SK-N-SH (cell line): ENCODE measurements around the gene RLN2. TPM values are rescaled to one million over a fixed set of nuclear protein-coding genes. Genes with fewer than 3 reads are reported as not detected.

Experiments used
- CTCF ChIA-PET: fragments of 300-600, 350-600 bp; formaldehyde crosslinking; extraction: SDS; loops from one replicate; lab custom pipeline; 2021; lab: Yijun Ruan, JAX
- POLR2A ChIA-PET: fragments of 350-600 bp; sonication (Branson Sonifier 250); formaldehyde crosslinking; extraction: SDS; loops from one replicate; lab custom pipeline; 2020; ENCODE audit warnings: antibody characterized with exemption, inconsistent platforms; lab: Yijun Ruan, JAX
- DNase-seq: peaks from one replicate; pipeline ENCODE4 v3.0.0; 2012
- H2AFZ ChIP-seq: fragments of 200-600 bp; sonication (generic); 2 replicates; pipeline ENCODE4 v1.8.1; 2016; ENCODE audit warnings: antibody characterized with exemption, mild to moderate bottlenecking, low read depth
- H3F3A ChIP-seq: fragments of 200-600 bp; sonication (generic); replicated peaks from 2 replicates; pipeline ENCODE3; 2016; ENCODE audit warnings: antibody characterized with exemption, mild to moderate bottlenecking; ENCODE audit not compliant: insufficient read depth
- H3K27ac ChIP-seq, 2 experiments: fragments of 200-500 bp in 1 of 2; fragments of 200-600 bp in 1 of 2; sonication (Bioruptor generic) in 1 of 2; sonication (generic), shearing (Covaris generic) in 1 of 2; 2 replicates each; pipeline versions ENCODE4 v1.5.1 to v1.6.1; 2014 to 2016; ENCODE audit warnings: low read depth in 2 of 2, inconsistent platforms in 1 of 2, low read length in 1 of 2, mild to moderate bottlenecking in 1 of 2, mixed read lengths in 1 of 2
- H3K27me3 ChIP-seq: fragments of 200-600 bp; sonication (generic), shearing (Covaris generic); 2 replicates; pipeline ENCODE4 v1.6.1; 2016; ENCODE audit warnings: mixed run types; ENCODE audit not compliant: insufficient read depth
- H3K36me3 ChIP-seq, 2 experiments: fragments of 200-500 bp in 1 of 2; fragments of 200-600 bp in 1 of 2; sonication (Bioruptor generic) in 1 of 2; sonication (generic) in 1 of 2; replicated peaks in 1 of 2; 2 replicates each; pipeline versions ENCODE3 to v1.5.1; 2014 to 2016; ENCODE audit warnings: low read length in 1 of 2, mild to moderate bottlenecking in 1 of 2; ENCODE audit not compliant: insufficient read depth in 2 of 2, control insufficient read depth in 1 of 2
- H3K4me1 ChIP-seq, 2 experiments: fragments of 200-500 bp in 1 of 2; fragments of 200-600 bp in 1 of 2; sonication (Bioruptor generic) in 1 of 2; sonication (generic), shearing (Covaris generic) in 1 of 2; 2 replicates each; pipeline versions ENCODE4 v1.5.1 to v1.6.1; 2014 to 2016; ENCODE audit warnings: low read depth in 1 of 2, low read length in 1 of 2, mixed run types in 1 of 2; ENCODE audit not compliant: insufficient read depth in 2 of 2, control insufficient read depth in 1 of 2
- H3K4me2 ChIP-seq: fragments of 200-600 bp; sonication (generic), shearing (Covaris generic); 2 replicates; pipeline ENCODE4 v1.6.1; 2017; ENCODE audit warnings: mixed run types
- H3K4me3 ChIP-seq, 2 experiments: fragments of 200-500 bp in 1 of 2; fragments of 200-600 bp in 1 of 2; sonication (Bioruptor generic) in 1 of 2; sonication (generic), shearing (Covaris generic) in 1 of 2; 2 replicates each; pipeline versions ENCODE4 v1.5.1 to v1.8.1; 2014 to 2016; ENCODE audit warnings: low read depth in 2 of 2, inconsistent platforms in 1 of 2, low read length in 1 of 2, mild to moderate bottlenecking in 1 of 2, mixed read lengths in 1 of 2, moderate library complexity in 1 of 2
- H3K79me2 ChIP-seq: fragments of 200-600 bp; sonication (generic); 2 replicates; pipeline ENCODE4 v1.8.1; 2017; ENCODE audit warnings: mild to moderate bottlenecking; ENCODE audit not compliant: insufficient read depth
- H3K9ac ChIP-seq: fragments of 200-600 bp; sonication (generic); 2 replicates; pipeline ENCODE4 v1.6.1; 2017; ENCODE audit warnings: mixed run types
- H3K9me2 ChIP-seq: fragments of 200-600 bp; sonication (generic); 2 replicates; pipeline ENCODE4 v1.6.1; 2017; ENCODE audit warnings: mixed run types
- H3K9me3 ChIP-seq: fragments of 200-600 bp; sonication (generic); 2 replicates; pipeline ENCODE4 v1.6.1; 2017; ENCODE audit warnings: mixed run types, mild to moderate bottlenecking, moderate library complexity
- H4K20me1 ChIP-seq: fragments of 200-600 bp; sonication (generic); 2 replicates; pipeline ENCODE4 v1.6.1; 2017; ENCODE audit warnings: mild to moderate bottlenecking, mixed run types; ENCODE audit not compliant: insufficient read depth
- ELF1 ChIP-seq: IDR thresholded peaks from 2 replicates; pipeline ENCODE4 v1.4.0; 2012
- FOSL2 ChIP-seq: IDR thresholded peaks from 2 replicates; pipeline ENCODE4 v1.4.0; 2012; ENCODE audit warnings: low read depth, mild to moderate bottlenecking, moderate library complexity, borderline replicate concordance
- FOXM1 ChIP-seq: IDR thresholded peaks from 2 replicates; pipeline ENCODE4 v1.4.0; 2012; ENCODE audit warnings: low read depth, mild to moderate bottlenecking
- GABPA ChIP-seq: IDR thresholded peaks from 2 replicates; pipeline ENCODE4 v1.4.0; 2012; ENCODE audit warnings: low read depth, mild to moderate bottlenecking
- JUND ChIP-seq: IDR thresholded peaks from 2 replicates; pipeline ENCODE4 v1.4.0; 2012
- MXI1 ChIP-seq: IDR thresholded peaks from 2 replicates; pipeline ENCODE4 v1.6.1; 2012; ENCODE audit warnings: mild to moderate bottlenecking, low read depth, low read length, improper control_type of control experiment
- NFIC ChIP-seq: IDR thresholded peaks from 2 replicates; pipeline ENCODE4 v1.4.0; 2012; ENCODE audit warnings: borderline replicate concordance
- RAD21 ChIP-seq: IDR thresholded peaks from 2 replicates; pipeline ENCODE4 v1.6.1; 2012; ENCODE audit warnings: mild to moderate bottlenecking, low read length
- RCOR1 ChIP-seq: fragments of 150-350 bp; IDR thresholded peaks from 2 replicates; pipeline ENCODE4 v1.6.1; 2017; ENCODE audit warnings: antibody characterized with exemption, low read length
- RXRA ChIP-seq: IDR thresholded peaks from 2 replicates; pipeline ENCODE4 v1.4.0; 2012; ENCODE audit warnings: low read depth, mild to moderate bottlenecking, borderline replicate concordance
- SIN3A ChIP-seq: IDR thresholded peaks from 2 replicates; pipeline ENCODE4 v1.6.1; 2012; ENCODE audit warnings: low read depth, mild to moderate bottlenecking, low read length, moderate library complexity, borderline replicate concordance
- SMC3 ChIP-seq: IDR thresholded peaks from 2 replicates; pipeline ENCODE4 v1.6.1; 2012; ENCODE audit warnings: low read depth, low read length, improper control_type of control experiment
- TAF1 ChIP-seq: IDR thresholded peaks from 2 replicates; pipeline ENCODE4 v1.6.1; 2012; ENCODE audit warnings: low read depth, mild to moderate bottlenecking, low read length, moderate library complexity, borderline replicate concordance
- TCF12 ChIP-seq: IDR thresholded peaks from 2 replicates; pipeline ENCODE4 v1.4.0; 2012
- USF1 ChIP-seq: IDR thresholded peaks from 2 replicates; pipeline ENCODE4 v1.4.0; 2012; ENCODE audit warnings: low read depth, borderline replicate concordance
- WGBS: methylation state at CpG from one replicate; pipeline ENCODE4 v1.1.6; 2017; ENCODE audit warnings: low lambda C conversion rate; 5-methylcytosine and 5-hydroxymethylcytosine counted together
- polyA plus RNA-seq, 3 experiments: library from polyadenylated mRNA; depleted of rRNA; stranded (reverse); fragments of >200 nt; gene quantifications; 2 replicates each; pipeline ENCODE4 v1.2.3, GENCODE V29; 2012
- TF ChIP-seq, protein P1 (sequence below): IDR thresholded peaks from 2 replicates; pipeline ENCODE4 v1.4.0; 2012; ENCODE audit warnings: low read depth
- TF ChIP-seq, protein P2 (sequence below): fragments of 150-350 bp; IDR thresholded peaks from 2 replicates; pipeline ENCODE4 v1.6.1; 2016; ENCODE audit warnings: mild to moderate bottlenecking, low read depth, low read length
- TF ChIP-seq, protein P3 (sequence below): IDR thresholded peaks from 2 replicates; pipeline ENCODE4; 2012

Gene RLN2
- polyA plus RNA-seq, 1 of the 3 experiments (the other 2 are of a cell fraction): 0.51 TPM

GRCh38 chr9:5274770-5275169, 29.7 kb downstream of the RLN2 start:
- Histone ChIP-seq H3K36me3 (no peaks in the 10 kb centered on the region), H3K4me1 (peaks cover 0 to under 1% of the 10 kb centered on the region in 2 experiments; a peak in 1 of 4 replicates), H3K27me3 (no peaks in the 10 kb centered on the region), H3K4me2 (no peak overlapping the region), H3K9ac (no peak overlapping the region), H4K20me1 (no peaks in the 10 kb centered on the region), H2AFZ (no peak overlapping the region), H3K9me2 (no peaks in the 10 kb centered on the region), H3K79me2 (no peaks in the 10 kb centered on the region), H3K27ac (no peak overlapping the region), H3K4me3 (no peak overlapping the region), H3K9me3 (no peaks in the 10 kb centered on the region), H3F3A (no peaks in the 10 kb centered on the region)
- POLR2A ChIA-PET: no interaction called here
- DNase-seq: no peak
- WGBS: 82% methylated on average over 2 of the region's 2 CpGs
- CTCF ChIA-PET: interaction anchor here (1.2 to 1.4 kb wide), 2 partner anchors 13 to 326 kb away, joined by 3 to 5 read pairs; no protein-coding TSS in a partner anchor
- TF ChIP-seq RAD21: no peak
- TF ChIP-seq FOXM1: no peak
- TF ChIP-seq, protein P1, sequence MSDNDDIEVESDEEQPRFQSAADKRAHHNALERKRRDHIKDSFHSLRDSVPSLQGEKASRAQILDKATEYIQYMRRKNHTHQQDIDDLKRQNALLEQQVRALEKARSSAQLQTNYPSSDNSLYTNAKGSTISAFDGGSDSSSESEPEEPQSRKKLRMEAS: no peak
- TF ChIP-seq ELF1: no peak
- TF ChIP-seq NFIC: no peak
- TF ChIP-seq MXI1: no peak
- no peak for TF ChIP-seq RXRA
- TF ChIP-seq FOSL2: no peak
- TF ChIP-seq, protein P2, sequence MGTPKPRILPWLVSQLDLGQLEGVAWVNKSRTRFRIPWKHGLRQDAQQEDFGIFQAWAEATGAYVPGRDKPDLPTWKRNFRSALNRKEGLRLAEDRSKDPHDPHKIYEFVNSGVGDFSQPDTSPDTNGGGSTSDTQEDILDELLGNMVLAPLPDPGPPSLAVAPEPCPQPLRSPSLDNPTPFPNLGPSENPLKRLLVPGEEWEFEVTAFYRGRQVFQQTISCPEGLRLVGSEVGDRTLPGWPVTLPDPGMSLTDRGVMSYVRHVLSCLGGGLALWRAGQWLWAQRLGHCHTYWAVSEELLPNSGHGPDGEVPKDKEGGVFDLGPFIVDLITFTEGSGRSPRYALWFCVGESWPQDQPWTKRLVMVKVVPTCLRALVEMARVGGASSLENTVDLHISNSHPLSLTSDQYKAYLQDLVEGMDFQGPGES: no peak
- no peak for TF ChIP-seq TCF12
- TF ChIP-seq RCOR1: no peak
- TF ChIP-seq SIN3A: no peak
- TF ChIP-seq GABPA: no peak
- TF ChIP-seq USF1: no peak
- TF ChIP-seq TAF1: no peak
- TF ChIP-seq, protein P3, sequence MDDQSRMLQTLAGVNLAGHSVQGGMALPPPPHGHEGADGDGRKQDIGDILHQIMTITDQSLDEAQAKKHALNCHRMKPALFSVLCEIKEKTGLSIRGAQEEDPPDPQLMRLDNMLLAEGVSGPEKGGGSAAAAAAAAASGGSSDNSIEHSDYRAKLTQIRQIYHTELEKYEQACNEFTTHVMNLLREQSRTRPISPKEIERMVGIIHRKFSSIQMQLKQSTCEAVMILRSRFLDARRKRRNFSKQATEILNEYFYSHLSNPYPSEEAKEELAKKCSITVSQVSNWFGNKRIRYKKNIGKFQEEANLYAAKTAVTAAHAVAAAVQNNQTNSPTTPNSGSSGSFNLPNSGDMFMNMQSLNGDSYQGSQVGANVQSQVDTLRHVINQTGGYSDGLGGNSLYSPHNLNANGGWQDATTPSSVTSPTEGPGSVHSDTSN: no peak
- TF ChIP-seq JUND: no peak
- no peak for TF ChIP-seq SMC3
